Thyroid gland (tissue), 4 donors: Measurements from ENCODE around the gene CDYL2.

Experiments used
- POLR2A ChIP-seq, 2 donors: fragments of 450-650 bp; IDR thresholded peaks; one replicate each; pipeline ENCODE4 v1.6.1; 2017; ENCODE audit warnings: antibody characterized with exemption in 2 of 2, mild to moderate bottlenecking in 2 of 2, moderate library complexity in 1 of 2
- TF ChIP-seq, protein P1 (sequence below), 6 experiments: fragments of 200-600 bp in 3 of 6; fragments of 450-650 bp in 3 of 6; sonication (generic) in 3 of 6; IDR thresholded peaks; one replicate each; pipeline ENCODE4 v1.5.1; 2016 to 2019; ENCODE audit warnings: antibody characterized with exemption in 6 of 6, mild to moderate bottlenecking in 2 of 6, inconsistent platforms in 1 of 6, moderate library complexity in 1 of 6

DNA sequence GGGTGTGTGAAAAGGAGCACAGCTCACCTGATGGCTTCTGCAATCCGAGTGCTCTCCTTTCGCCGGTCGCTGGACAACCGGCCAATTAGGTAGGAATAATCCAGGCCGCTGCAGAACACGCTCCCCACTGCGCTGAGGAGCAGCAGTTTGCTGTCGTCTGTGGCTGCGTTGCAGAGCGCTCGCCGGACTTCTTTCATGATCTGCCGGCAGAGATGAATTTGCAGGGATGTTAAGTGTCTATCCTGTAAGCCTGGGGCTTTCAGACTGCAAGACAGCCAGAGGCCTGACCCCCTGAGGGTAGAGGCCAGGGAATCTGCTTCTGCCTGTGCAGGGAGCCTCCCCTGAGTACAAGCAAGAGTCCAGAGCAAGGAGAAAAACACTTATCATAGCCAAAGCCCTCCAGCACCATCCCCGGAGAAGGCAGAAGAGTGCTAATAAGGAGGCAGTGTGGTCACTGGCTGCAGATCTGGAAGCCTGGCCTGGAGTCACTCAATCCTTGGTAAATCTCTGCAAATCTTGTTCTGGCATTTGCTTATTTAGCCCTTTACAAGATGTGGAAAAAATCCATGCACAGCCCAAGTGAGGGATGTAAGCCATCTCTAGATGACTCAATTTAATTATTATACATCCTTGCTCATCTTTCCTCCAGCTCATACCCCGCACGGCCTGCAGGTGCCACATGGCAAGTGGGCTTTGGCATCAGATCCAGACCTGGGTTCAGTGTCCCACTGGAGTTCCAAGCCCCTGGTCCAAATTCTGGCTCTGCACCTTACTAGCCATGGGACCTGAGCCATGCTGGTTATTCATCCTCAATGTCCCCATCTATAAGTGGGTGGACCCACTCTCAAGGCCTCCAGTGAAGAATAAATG is 183.4 kb downstream of the CDYL2 start:
- TF ChIP-seq, protein P1, sequence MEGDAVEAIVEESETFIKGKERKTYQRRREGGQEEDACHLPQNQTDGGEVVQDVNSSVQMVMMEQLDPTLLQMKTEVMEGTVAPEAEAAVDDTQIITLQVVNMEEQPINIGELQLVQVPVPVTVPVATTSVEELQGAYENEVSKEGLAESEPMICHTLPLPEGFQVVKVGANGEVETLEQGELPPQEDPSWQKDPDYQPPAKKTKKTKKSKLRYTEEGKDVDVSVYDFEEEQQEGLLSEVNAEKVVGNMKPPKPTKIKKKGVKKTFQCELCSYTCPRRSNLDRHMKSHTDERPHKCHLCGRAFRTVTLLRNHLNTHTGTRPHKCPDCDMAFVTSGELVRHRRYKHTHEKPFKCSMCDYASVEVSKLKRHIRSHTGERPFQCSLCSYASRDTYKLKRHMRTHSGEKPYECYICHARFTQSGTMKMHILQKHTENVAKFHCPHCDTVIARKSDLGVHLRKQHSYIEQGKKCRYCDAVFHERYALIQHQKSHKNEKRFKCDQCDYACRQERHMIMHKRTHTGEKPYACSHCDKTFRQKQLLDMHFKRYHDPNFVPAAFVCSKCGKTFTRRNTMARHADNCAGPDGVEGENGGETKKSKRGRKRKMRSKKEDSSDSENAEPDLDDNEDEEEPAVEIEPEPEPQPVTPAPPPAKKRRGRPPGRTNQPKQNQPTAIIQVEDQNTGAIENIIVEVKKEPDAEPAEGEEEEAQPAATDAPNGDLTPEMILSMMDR (IDR thresholded peaks at IDR 0.05), result no peak
- TF ChIP-seq POLR2A (IDR thresholded peaks at IDR 0.05), result no peak
